OCI-LY7 (cell line): ENCODE measurements around the gene SMPD1. TPM values are rescaled to one million over a fixed set of nuclear protein-coding genes. Genes with fewer than 3 reads are reported as not detected.

Source experiments
- BruUV-seq: library from RNA; stranded (reverse); fragments of 400-500 nt; replicated peaks from 2 replicates; lab custom pipeline; 2021; lab: Mats Ljungman, UMichigan
- CTCF ChIA-PET: fragments of 300-600 bp; sonication (Branson Sonifier 250); formaldehyde crosslinking; loops from one replicate; lab custom pipeline; 2022; ENCODE audit warnings: antibody characterized with exemption; ENCODE audit not compliant: unreplicated experiment; lab: Charles Lee
- POLR2A ChIA-PET: fragments of 300-600 bp; sonication (Branson Sonifier 250); formaldehyde crosslinking; loops from one replicate; lab custom pipeline; 2022; ENCODE audit warnings: antibody characterized with exemption; lab: Charles Lee
- DNase-seq: peaks from one replicate; pipeline ENCODE4 v3.0.0-alpha.2; 2015; ENCODE audit warnings: low spot score
- H2AFZ ChIP-seq: fragments of 200-600 bp; sonication (generic), shearing (Covaris generic); 2 replicates; pipeline ENCODE4 v1.6.1; 2014; ENCODE audit warnings: mild to moderate bottlenecking, antibody characterized with exemption, low read length, moderate library complexity
- H3K27ac ChIP-seq: fragments of 200-600 bp; sonication (generic); 2 replicates; pipeline ENCODE4 v1.5.1; 2014; ENCODE audit warnings: mixed run types, low read depth, mild to moderate bottlenecking, moderate library complexity, low read length, inconsistent platforms; ENCODE audit not compliant: poor library complexity, severe bottlenecking
- H3K36me3 ChIP-seq: fragments of 200-600 bp; sonication (generic); 2 replicates; pipeline ENCODE4 v1.6.1; 2014; ENCODE audit warnings: mild to moderate bottlenecking, antibody characterized with exemption, low read length, moderate library complexity, mixed read lengths; ENCODE audit not compliant: insufficient read depth
- H3K4me1 ChIP-seq: fragments of 200-600 bp; sonication (generic); 2 replicates; pipeline ENCODE4 v1.5.1; 2014; ENCODE audit warnings: mild to moderate bottlenecking, low read length; ENCODE audit not compliant: insufficient read depth, poor library complexity, severe bottlenecking
- H3K4me2 ChIP-seq: fragments of 200-600 bp; sonication (generic); 2 replicates; pipeline ENCODE4 v1.6.1; 2014; ENCODE audit warnings: mild to moderate bottlenecking, low read length
- H3K4me3 ChIP-seq: fragments of 200-600 bp; sonication (generic); 2 replicates; pipeline ENCODE4 v1.5.1; 2014; ENCODE audit warnings: mild to moderate bottlenecking, low read depth, low read length; ENCODE audit not compliant: poor library complexity, severe bottlenecking
- H3K79me2 ChIP-seq: fragments of 200-600 bp; sonication (generic); 2 replicates; pipeline ENCODE4 v1.6.1; 2016; ENCODE audit warnings: low read depth, mild to moderate bottlenecking, low read length, moderate library complexity, mixed read lengths; ENCODE audit not compliant: insufficient read depth
- H3K9me2 ChIP-seq: fragments of 200-600 bp; sonication (generic); 2 replicates; pipeline ENCODE4 v1.6.1; 2016; ENCODE audit warnings: mild to moderate bottlenecking, low read length, mixed read lengths; ENCODE audit not compliant: insufficient read depth
- H3K9me3 ChIP-seq: fragments of 200-600 bp; sonication (generic); 2 replicates; pipeline ENCODE4 v1.6.1; 2014; ENCODE audit warnings: mild to moderate bottlenecking, mixed run types, low read length, mixed read lengths
- H4K20me1 ChIP-seq: fragments of 200-600 bp; sonication (generic); 2 replicates; pipeline ENCODE4 v1.6.1; 2014; ENCODE audit warnings: mild to moderate bottlenecking, antibody characterized with exemption, low read length, moderate library complexity, mixed read lengths; ENCODE audit not compliant: insufficient read depth
- CTCF ChIP-seq: fragments of 200-600 bp; sonication (generic); conservative IDR thresholded peaks from 2 replicates; pipeline ENCODE4 v1.5.1; 2014; ENCODE audit warnings: mild to moderate bottlenecking, antibody characterized with exemption, low read length, moderate library complexity, mixed read lengths
- EZH2phosphoT487 ChIP-seq: fragments of 200-600 bp; sonication (generic); IDR thresholded peaks from 2 replicates; pipeline ENCODE4 v1.6.1; 2018; ENCODE audit warnings: low read depth, borderline replicate concordance, mild to moderate bottlenecking, mixed run types, antibody characterized with exemption, low read length, moderate library complexity, mixed read lengths
- intact Hi-C: fragments of 100-400 bp; cut with micrococcal nuclease; formaldehyde crosslinking; loops from one replicate; pipeline ENCODE4 v1.10.0; 2022; ENCODE audit not compliant: unreplicated experiment
- total RNA-seq, 2 experiments: library from RNA; depleted of rRNA in 1 of 2; stranded (reverse); fragments of >200 nt in 1 of 2; shearing (Covaris generic) in 1 of 2; gene quantifications; 2 replicates each; pipeline ENCODE4 v1.2.3, GENCODE V29; 2014 to 2022

SMPD1 gene
- total RNA-seq, 2 experiments from 2014 or later, result 5.1 to 11.9 TPM

GRCh38 chr11:6405052-6405667 lies 14.9 kb downstream of the SMPD1 start:
- Histone ChIP-seq H2AFZ (no peak overlapping the region), H4K20me1 (no peaks in the 10 kb centered on the region), H3K9me3 (no peaks in the 10 kb centered on the region), H3K4me2 (peak overlapping the region; percentile 88), H3K4me1 (peaks cover 60% of the 10 kb centered on the region), H3K9me2 (no peaks in the 10 kb centered on the region), H3K4me3 (no peak overlapping the region), H3K27ac (no peak overlapping the region), H3K36me3 (peaks cover 22% of the 10 kb centered on the region), H3K79me2 (no peaks in the 10 kb centered on the region)
- POLR2A ChIA-PET, result interaction anchor here (1.4 to 2.2 kb wide), 2 partner anchors 12 to 22 kb away, joined by 6 to 8 read pairs; no protein-coding TSS in a partner anchor
- no peak for DNase-seq
- TF ChIP-seq EZH2phosphoT487, result no peak
- no peak for TF ChIP-seq CTCF
- intact Hi-C loops, result no loop called here
- BruUV-seq, result no TSS peak
- CTCF ChIA-PET, result no interaction called here

DNA sequence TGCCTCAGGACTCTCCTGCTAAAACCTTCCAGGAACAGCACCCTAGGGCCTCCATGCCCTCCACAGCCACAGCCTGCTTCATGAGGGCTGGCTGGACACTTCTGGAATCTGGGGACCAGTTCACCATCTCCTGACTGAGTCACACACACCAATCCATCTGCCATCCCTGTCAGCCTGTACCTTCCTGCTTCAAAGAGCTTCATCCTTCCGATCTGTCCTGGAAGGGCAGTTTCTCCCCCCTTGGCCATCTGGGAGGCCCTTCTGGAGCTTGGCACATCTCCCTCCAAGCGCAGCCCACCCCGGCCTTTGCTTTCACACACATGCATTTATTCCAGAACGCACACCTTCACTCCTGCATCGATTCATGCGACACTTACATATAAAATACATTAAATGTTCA lies 15.6 kb downstream of the SMPD1 start:
- intact Hi-C loops, result no loop called here

More for the DNA sequence above, 15.6 kb downstream of the SMPD1 start:
- Histone ChIP-seq H3K9me2 (no peaks in the 10 kb centered on the region), H3K4me3 (no peak overlapping the region), H3K36me3 (peaks cover 23% of the 10 kb centered on the region), H3K4me1 (peaks cover 60% of the 10 kb centered on the region), H3K9me3 (no peaks in the 10 kb centered on the region), H3K79me2 (no peaks in the 10 kb centered on the region), H2AFZ (no peak overlapping the region), H3K4me2 (no peak overlapping the region), H3K27ac (no peak overlapping the region), H4K20me1 (no peaks in the 10 kb centered on the region)
- POLR2A ChIA-PET, result interaction anchor here (1.4 to 2.2 kb wide), 2 partner anchors 12 to 22 kb away, joined by 6 to 8 read pairs; no protein-coding TSS in a partner anchor
- TF ChIP-seq EZH2phosphoT487, result no peak
- no peak for TF ChIP-seq CTCF
- BruUV-seq, result no TSS peak
- DNase-seq, result no peak
- CTCF ChIA-PET, result interaction anchor here (0.6 kb wide), 2 partner anchors 147 to 148 kb away, joined by 3 to 4 read pairs; no protein-coding TSS in a partner anchor
